Mesendoderm (in vitro differentiated cells): Measurements from ENCODE around the gene DNM3.
A peak's percentile ranks its signal among the peaks of the same experiment; 100 is the strongest.
"Not testable (repeated sequence)": the region's sequence is repeated elsewhere in the genome, so short reads cannot be mapped to it uniquely, and the experiment has no call there.

ENCODE experiments used
- DNase-seq: peaks from one replicate; pipeline ENCODE4 v3.0.0; 2013
- H2AK5ac ChIP-seq: 2 replicates; pipeline ENCODE4 v1.6.1; 2013; ENCODE audit warnings: low read length, inconsistent platforms
- H2BK120ac ChIP-seq: 2 replicates; pipeline ENCODE4 v1.6.1; 2013; ENCODE audit warnings: low read depth, mild to moderate bottlenecking, low read length, moderate library complexity, mixed read lengths
- H2BK15ac ChIP-seq: replicated peaks from 2 replicates; pipeline ENCODE4 v1.6.1; 2013; ENCODE audit warnings: low read depth, mild to moderate bottlenecking, moderate library complexity
- H2BK5ac ChIP-seq: 2 replicates; pipeline ENCODE4 v1.6.1; 2013; ENCODE audit warnings: low read length, inconsistent platforms
- H3K18ac ChIP-seq: 2 replicates; pipeline ENCODE4 v1.6.1; 2013; ENCODE audit warnings: mild to moderate bottlenecking, low read length, mixed read lengths
- H3K23ac ChIP-seq: one replicate; pipeline ENCODE4 v1.6.1; 2013; ENCODE audit warnings: low read length
- H3K27ac ChIP-seq: 2 replicates; pipeline ENCODE4 v1.5.1; 2013; ENCODE audit warnings: low read depth, mild to moderate bottlenecking, inconsistent platforms, low read length, moderate library complexity
- H3K27me3 ChIP-seq: 2 replicates; pipeline ENCODE4 v1.6.1; 2013; ENCODE audit warnings: low read length, control low read depth, mild to moderate bottlenecking, inconsistent platforms; ENCODE audit not compliant: insufficient read depth, poor library complexity
- H3K36me3 ChIP-seq: 2 replicates; pipeline ENCODE4 v1.6.1; 2013; ENCODE audit warnings: low read length, inconsistent platforms; ENCODE audit not compliant: control insufficient read depth, insufficient read depth
- H3K4ac ChIP-seq: one replicate; pipeline ENCODE4 v1.6.1; 2013; ENCODE audit warnings: low read depth, mild to moderate bottlenecking, low read length, moderate library complexity
- H3K4me1 ChIP-seq: 2 replicates; pipeline ENCODE4 v1.6.1; 2013; ENCODE audit warnings: low read depth, low read length, inconsistent platforms; ENCODE audit not compliant: control insufficient read depth
- H3K4me2 ChIP-seq: 2 replicates; pipeline ENCODE4 v1.6.1; 2013; ENCODE audit warnings: low read length
- H3K4me3 ChIP-seq: 2 replicates; pipeline ENCODE4 v1.5.1; 2013; ENCODE audit warnings: mild to moderate bottlenecking, low read length
- H3K56ac ChIP-seq: one replicate; pipeline ENCODE4 v1.6.1; 2013; ENCODE audit warnings: low read length
- H3K79me1 ChIP-seq: 2 replicates; pipeline ENCODE4 v1.6.1; 2013; ENCODE audit warnings: low read length, inconsistent platforms
- H3K79me2 ChIP-seq: 2 replicates; pipeline ENCODE4 v1.6.1; 2013; ENCODE audit warnings: mild to moderate bottlenecking, low read length; ENCODE audit not compliant: control insufficient read depth, insufficient read depth
- H3K9ac ChIP-seq: 2 replicates; pipeline ENCODE4 v1.6.1; 2013; ENCODE audit warnings: low read length, inconsistent platforms
- H4K5ac ChIP-seq: one replicate; pipeline ENCODE4 v1.6.1; 2013; ENCODE audit warnings: low read length
- H4K8ac ChIP-seq: one replicate; pipeline ENCODE4 v1.6.1; 2013; ENCODE audit warnings: low read depth, mild to moderate bottlenecking, control low read depth, low read length, moderate library complexity
- WGBS: extraction: QIAGEN DNeasy Blood & Tissue Kit; methylation state at CpG from one replicate; pipeline ENCODE4 v1.1.7; 2013; ENCODE audit warnings: low lambda C conversion rate, missing lambda C conversion rate; ENCODE audit not compliant: insufficient coverage; ENCODE audit errors: extremely low coverage; 5-methylcytosine and 5-hydroxymethylcytosine counted together

The DNM3 gene

DNA sequence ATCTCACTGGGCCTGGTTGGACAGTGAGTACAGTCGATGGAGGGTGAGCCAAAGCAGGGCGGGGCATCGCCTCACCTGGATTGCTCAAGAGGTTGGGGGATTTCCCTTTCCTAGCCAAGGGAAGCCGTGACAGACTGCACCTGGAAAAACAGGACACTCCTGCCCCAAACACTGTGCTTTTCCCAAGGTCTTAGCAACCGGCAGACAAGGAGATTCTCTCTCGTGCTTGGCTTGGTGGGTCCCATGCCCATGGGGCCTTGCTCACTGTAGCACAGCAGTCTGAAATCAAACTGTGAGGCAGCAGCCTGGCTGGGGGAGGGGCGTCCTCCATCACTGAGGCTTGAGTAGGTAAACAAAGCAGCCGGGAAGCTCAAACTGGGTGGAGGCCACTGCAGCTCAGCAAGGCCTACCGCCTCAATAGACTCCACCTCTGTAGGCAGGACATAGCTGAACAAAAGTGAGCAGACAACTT is 590.5 kb downstream of the DNM3 start:
- no peak overlapping the region for H3K23ac ChIP-seq
- H3K79me1 ChIP-seq: no peaks in the 10 kb centered on the region
- H3K4me2 ChIP-seq: no peak overlapping the region
- H3K27ac ChIP-seq: no peak overlapping the region
- no peak overlapping the region for H2AK5ac ChIP-seq
- H3K4me3 ChIP-seq: no peak overlapping the region
- no peaks in the 10 kb centered on the region for H3K4me1 ChIP-seq
- no peak overlapping the region for H2BK5ac ChIP-seq
- H4K5ac ChIP-seq: no peak overlapping the region
- DNase-seq: peak; percentile 33
- no peak overlapping the region for H2BK15ac ChIP-seq
- H3K56ac ChIP-seq: no peak overlapping the region
- H3K9ac ChIP-seq: no peak overlapping the region
- no peak overlapping the region for H2BK120ac ChIP-seq
- no peak overlapping the region for H3K18ac ChIP-seq
- H3K36me3 ChIP-seq: no peaks in the 10 kb centered on the region
- WGBS: no CpG with 5 or more reads among the region's 9 CpGs
- no peak overlapping the region for H4K8ac ChIP-seq
- H3K4ac ChIP-seq: no peak overlapping the region
- H3K27me3 ChIP-seq: no peaks in the 10 kb centered on the region
- no peaks in the 10 kb centered on the region for H3K79me2 ChIP-seq

DNA sequence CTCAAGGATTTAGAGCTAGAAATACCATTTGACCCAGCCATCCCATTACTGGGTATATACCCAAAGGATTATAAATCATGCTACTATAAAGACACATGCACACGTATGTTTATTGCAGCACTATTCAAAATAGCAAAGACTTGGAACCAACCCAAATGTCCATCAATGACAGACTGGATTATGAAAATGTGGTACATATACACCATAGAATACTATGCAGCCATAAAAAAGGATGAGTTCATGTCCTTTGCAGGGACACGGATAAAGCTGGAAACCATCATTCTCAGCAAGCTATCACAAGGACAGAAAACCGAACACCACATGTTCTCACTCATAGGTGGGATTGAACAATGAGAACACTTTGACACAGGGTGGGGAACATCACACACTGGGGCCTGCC is 595.9 kb downstream of the DNM3 start:
- not testable (repeated sequence) for H4K5ac ChIP-seq, H3K4me1 ChIP-seq, H3K9ac ChIP-seq, H3K27ac ChIP-seq, H2BK15ac ChIP-seq, H3K18ac ChIP-seq, H3K23ac ChIP-seq, H3K56ac ChIP-seq, H3K4me3 ChIP-seq, H3K79me1 ChIP-seq, H2BK5ac ChIP-seq, H2BK120ac ChIP-seq, H2AK5ac ChIP-seq, H3K4ac ChIP-seq, H3K27me3 ChIP-seq, H3K36me3 ChIP-seq, DNase-seq, H3K4me2 ChIP-seq, H3K79me2 ChIP-seq, H4K8ac ChIP-seq
- WGBS: no CpG with 5 or more reads among the region's 3 CpGs

DNA sequence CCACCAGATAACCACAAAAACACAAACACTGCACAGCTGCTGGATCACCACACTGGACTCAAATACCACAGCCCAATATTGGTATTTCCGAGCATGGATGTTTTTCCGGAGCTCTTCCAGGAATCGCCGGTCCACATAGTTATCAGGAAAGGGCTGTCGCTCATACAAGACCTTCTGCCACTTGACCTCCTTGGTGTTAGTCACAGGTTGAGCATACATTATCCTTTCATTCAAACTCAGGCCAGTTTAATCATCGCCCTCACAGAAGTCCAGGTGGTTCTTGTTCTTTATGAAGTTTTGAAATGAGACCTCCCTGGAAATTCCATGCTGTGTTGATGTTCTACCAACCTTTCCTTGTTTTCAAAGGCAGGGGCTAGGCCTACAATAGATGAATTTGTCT is 601.1 kb downstream of the DNM3 start:
- Histone ChIP-seq H3K4me3 (no peak overlapping the region), H3K4ac (no peak overlapping the region)
- no CpG with 5 or more reads among the region's 6 CpGs for WGBS

DNA sequence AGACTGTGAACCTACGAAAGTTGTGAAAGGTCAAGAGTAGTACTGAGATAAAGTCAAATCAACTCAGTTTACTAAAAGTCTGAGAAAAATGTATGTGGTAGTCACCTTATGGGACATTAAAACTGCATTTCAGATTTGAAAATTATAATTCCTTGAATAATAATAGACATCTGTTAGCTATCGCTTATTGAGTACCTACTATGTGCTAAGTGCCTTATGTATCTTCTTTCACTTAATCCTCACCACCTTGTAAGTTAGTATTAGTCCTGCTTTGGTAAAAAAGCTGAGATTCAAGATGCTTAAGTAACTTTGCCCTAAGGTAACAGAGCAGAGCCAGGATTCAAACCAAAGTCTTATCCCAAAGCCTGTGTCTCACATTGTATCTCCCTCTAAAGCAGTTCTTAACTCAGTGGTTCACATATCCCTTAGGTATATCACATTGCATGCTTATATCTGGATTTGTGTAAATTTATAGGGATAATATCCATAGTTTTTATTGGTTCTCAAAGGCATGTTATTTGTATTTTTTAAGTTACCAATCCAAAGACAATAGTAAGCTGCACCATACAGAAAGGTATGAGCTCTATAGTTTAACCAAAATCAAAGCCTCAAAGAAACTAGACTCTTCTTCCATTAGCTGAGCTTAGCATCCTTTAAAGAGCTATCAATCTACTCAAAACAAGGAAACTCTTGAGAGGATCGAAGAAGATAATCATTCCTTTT is 601.7 kb downstream of the DNM3 start:
- peak overlapping the region; percentile 89 for H3K4me3 ChIP-seq
- H3K4me2 ChIP-seq: peak overlapping the region; percentile 31
- H4K8ac ChIP-seq: no peak overlapping the region
- no peak overlapping the region for H3K18ac ChIP-seq
- no peak for DNase-seq
- H3K9ac ChIP-seq: peak overlapping the region; percentile 84
- H2BK5ac ChIP-seq: no peak overlapping the region
- H3K4me1 ChIP-seq: no peaks in the 10 kb centered on the region
- H3K27me3 ChIP-seq: no peaks in the 10 kb centered on the region
- no peak overlapping the region for H2BK120ac ChIP-seq
- WGBS: no CpG with 5 or more reads among the region's 3 CpGs
- peak overlapping the region; percentile 94 for H3K56ac ChIP-seq
- H2BK15ac ChIP-seq: no peak overlapping the region
- H3K36me3 ChIP-seq: no peaks in the 10 kb centered on the region
- no peak overlapping the region for H3K27ac ChIP-seq
- no peak overlapping the region for H3K23ac ChIP-seq
- no peak overlapping the region for H2AK5ac ChIP-seq
- H3K79me2 ChIP-seq: peaks cover 5% of the 10 kb centered on the region
- H3K79me1 ChIP-seq: peaks cover 8% of the 10 kb centered on the region
- H4K5ac ChIP-seq: no peak overlapping the region
- no peak overlapping the region for H3K4ac ChIP-seq

More for the DNA sequence above, 601.1 kb downstream of the DNM3 start:
- no peak for DNase-seq
- Histone ChIP-seq H3K23ac (no peak overlapping the region), H4K8ac (no peak overlapping the region), H2AK5ac (no peak overlapping the region), H3K56ac (no peak overlapping the region), H3K79me2 (peaks cover 5% of the 10 kb centered on the region), H3K36me3 (no peaks in the 10 kb centered on the region), H3K9ac (no peak overlapping the region), H3K4me2 (no peak overlapping the region), H3K18ac (no peak overlapping the region), H3K4me1 (no peaks in the 10 kb centered on the region), H2BK5ac (no peak overlapping the region), H3K27me3 (no peaks in the 10 kb centered on the region), H3K27ac (no peak overlapping the region), H2BK15ac (no peak overlapping the region), H4K5ac (no peak overlapping the region), H2BK120ac (no peak overlapping the region), H3K79me1 (peaks cover 8% of the 10 kb centered on the region)

DNA sequence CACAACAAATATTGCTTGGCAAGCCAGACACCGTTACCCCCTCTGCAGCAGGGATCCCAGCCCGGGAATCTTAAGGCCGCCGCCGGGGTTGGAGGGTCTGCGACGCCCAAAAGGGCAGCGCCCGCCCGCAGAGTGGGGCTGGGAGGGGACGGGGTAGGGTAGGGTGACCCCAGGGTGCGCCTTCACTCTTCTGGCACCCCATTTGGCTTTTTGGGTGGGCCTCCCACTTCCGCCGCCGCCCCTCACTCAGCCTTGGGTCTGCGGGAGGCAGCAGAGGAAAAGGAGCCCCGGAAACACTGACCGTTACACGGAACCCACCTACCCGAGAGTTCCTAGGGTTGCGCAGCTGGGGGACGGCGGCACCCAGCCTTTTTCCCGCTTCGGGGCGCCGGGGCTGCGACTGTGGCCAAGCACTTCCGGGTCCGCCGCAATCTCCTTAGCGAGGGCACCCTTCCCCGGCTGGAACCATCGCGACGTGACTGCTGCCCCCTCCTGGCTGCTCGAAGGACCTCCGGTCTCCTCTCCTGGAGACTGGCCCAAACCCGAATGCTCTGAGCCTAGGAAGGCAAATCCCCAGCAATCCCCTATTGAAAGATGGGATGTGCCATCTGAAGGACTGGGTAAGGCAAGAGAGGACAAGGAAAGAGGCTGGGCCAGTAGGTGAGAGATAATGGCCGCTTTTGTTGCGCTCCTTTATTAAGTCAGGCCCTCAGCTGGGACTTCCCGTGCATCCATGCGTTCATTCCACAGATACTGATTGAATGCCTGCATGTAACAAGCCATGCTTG is 602.6 kb downstream of the DNM3 start, which contains the start of gene PIGC:
TSS of gene PIGC (minus strand) at position 404 of the 788 bp plus-strand sequence. CDS start 1,447 bp downstream, outside the sequence.
- Histone ChIP-seq H2BK120ac (peak within 1 kb of the TSS; percentile 83), H3K23ac (no peak within 1 kb of the TSS), H3K4me2 (peak within 1 kb of the TSS; percentile 31), H4K5ac (no peak within 1 kb of the TSS), H3K4ac (peak within 1 kb of the TSS; percentile 98), H3K79me1 (peaks cover 8% of the 10 kb centered on the region), H2AK5ac (no peak within 1 kb of the TSS), H3K4me1 (no peaks in the 10 kb centered on the region), H3K4me3 (peak within 1 kb of the TSS; percentile 89), H3K27me3 (no peaks in the 10 kb centered on the region), H3K56ac (peak within 1 kb of the TSS; percentile 94), H3K9ac (peak within 1 kb of the TSS; percentile 84), H3K27ac (peak within 1 kb of the TSS; percentile 27), H3K36me3 (no peaks in the 10 kb centered on the region), H3K18ac (peak within 1 kb of the TSS; percentile 95), H3K79me2 (peaks cover 5% of the 10 kb centered on the region), H4K8ac (peak within 1 kb of the TSS; percentile 98), H2BK5ac (no peak within 1 kb of the TSS), H2BK15ac (no peak within 1 kb of the TSS)
- WGBS: no CpG with 5 or more reads among the region's 43 CpGs
- DNase-seq: peak; percentile 94
